ENCODE data around the gene MAP7. TPM values are rescaled to one million over a fixed set of nuclear protein-coding genes. Genes with fewer than 3 reads are reported as not detected.
A peak's percentile ranks its signal among the peaks of the same experiment; 100 is the strongest.

MAP7 gene
- polyA plus RNA-seq, 4 donors = 32.6 to 37.1 (median 34.5) TPM

- peak in 1 of 4 donors; percentile 5 for DNase-seq (ENCODE audit: low read depth in 4 of 4, low spot score in 3 of 4)
Measured at GRCh38 chr6:136429264-136430065, 120.8 kb downstream of the MAP7 start.

- DNase-seq (ENCODE audit: low read depth in 4 of 4, low spot score in 3 of 4) = no peak
Measured at GRCh38 chr6:136427378-136427717, 122.9 kb downstream of the MAP7 start.

- DNase-seq (ENCODE audit: low read depth in 4 of 4, low spot score in 3 of 4) = no peak
Measured at GRCh38 chr6:136426627-136427377, 123.4 kb downstream of the MAP7 start.

GRCh38 chr6:136425793-136426192 lies 124.4 kb downstream of the MAP7 start:
- DNase-seq (ENCODE audit: low read depth in 4 of 4, low spot score in 3 of 4) = no peak

GRCh38 chr6:136424901-136425300 lies 125.3 kb downstream of the MAP7 start:
- no peak for DNase-seq (ENCODE audit: low read depth in 4 of 4, low spot score in 3 of 4)

- DNase-seq (ENCODE audit: low read depth in 4 of 4, low spot score in 3 of 4) = no peak
Measured at GRCh38 chr6:136424450-136424849, 125.8 kb downstream of the MAP7 start.

- no peak for DNase-seq (ENCODE audit: low read depth in 4 of 4, low spot score in 3 of 4)
Measured at GRCh38 chr6:136421537-136422158, 128.6 kb downstream of the MAP7 start.

- no peak for DNase-seq (ENCODE audit: low read depth in 4 of 4, low spot score in 3 of 4)
Measured at GRCh38 chr6:136420853-136421252, 129.4 kb downstream of the MAP7 start.

- no peak for DNase-seq (ENCODE audit: low read depth in 4 of 4, low spot score in 3 of 4)
Measured at GRCh38 chr6:136415351-136416007, 134.7 kb downstream of the MAP7 start.

GRCh38 chr6:136412410-136412809 lies 137.8 kb downstream of the MAP7 start:
- no peak for DNase-seq (ENCODE audit: low read depth in 4 of 4, low spot score in 3 of 4)

- no peak for DNase-seq (ENCODE audit: low read depth in 4 of 4, low spot score in 3 of 4)
Measured at GRCh38 chr6:136411453-136412354, 138.5 kb downstream of the MAP7 start.

- no peak for DNase-seq (ENCODE audit: low read depth in 4 of 4, low spot score in 3 of 4)
Measured at GRCh38 chr6:136411025-136411325, 139.2 kb downstream of the MAP7 start.

- DNase-seq (ENCODE audit: low read depth in 4 of 4, low spot score in 3 of 4) = no peak
Measured at GRCh38 chr6:136410201-136411024, 139.8 kb downstream of the MAP7 start.

- no peak for DNase-seq (ENCODE audit: low read depth in 4 of 4, low spot score in 3 of 4)
Measured at GRCh38 chr6:136409597-136409996, 140.6 kb downstream of the MAP7 start.

GRCh38 chr6:136408204-136408603 lies 142.0 kb downstream of the MAP7 start:
- no peak for DNase-seq (ENCODE audit: low read depth in 4 of 4, low spot score in 3 of 4)

GRCh38 chr6:136405420-136406029 lies 144.7 kb downstream of the MAP7 start:
- DNase-seq (ENCODE audit: low read depth in 4 of 4, low spot score in 3 of 4) = no peak

- DNase-seq (ENCODE audit: low read depth in 4 of 4, low spot score in 3 of 4) = no peak
Measured at GRCh38 chr6:136404627-136405419, 145.4 kb downstream of the MAP7 start.

- DNase-seq (ENCODE audit: low read depth in 4 of 4, low spot score in 3 of 4) = no peak
Measured at GRCh38 chr6:136404007-136404406, 146.2 kb downstream of the MAP7 start.
